GM19397 (cell line): ENCODE measurements around the gene PADI3.

ENCODE experiments used
- ATAC-seq: cut with Tn5 transposase; IDR thresholded peaks from one replicate; pipeline ENCODE4 v1.9.1; 2021; ENCODE audit warnings: mild to moderate bottlenecking, moderate library complexity; ENCODE audit not compliant: unreplicated experiment

The PADI3 gene, protein sequence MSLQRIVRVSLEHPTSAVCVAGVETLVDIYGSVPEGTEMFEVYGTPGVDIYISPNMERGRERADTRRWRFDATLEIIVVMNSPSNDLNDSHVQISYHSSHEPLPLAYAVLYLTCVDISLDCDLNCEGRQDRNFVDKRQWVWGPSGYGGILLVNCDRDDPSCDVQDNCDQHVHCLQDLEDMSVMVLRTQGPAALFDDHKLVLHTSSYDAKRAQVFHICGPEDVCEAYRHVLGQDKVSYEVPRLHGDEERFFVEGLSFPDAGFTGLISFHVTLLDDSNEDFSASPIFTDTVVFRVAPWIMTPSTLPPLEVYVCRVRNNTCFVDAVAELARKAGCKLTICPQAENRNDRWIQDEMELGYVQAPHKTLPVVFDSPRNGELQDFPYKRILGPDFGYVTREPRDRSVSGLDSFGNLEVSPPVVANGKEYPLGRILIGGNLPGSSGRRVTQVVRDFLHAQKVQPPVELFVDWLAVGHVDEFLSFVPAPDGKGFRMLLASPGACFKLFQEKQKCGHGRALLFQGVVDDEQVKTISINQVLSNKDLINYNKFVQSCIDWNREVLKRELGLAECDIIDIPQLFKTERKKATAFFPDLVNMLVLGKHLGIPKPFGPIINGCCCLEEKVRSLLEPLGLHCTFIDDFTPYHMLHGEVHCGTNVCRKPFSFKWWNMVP

DNA sequence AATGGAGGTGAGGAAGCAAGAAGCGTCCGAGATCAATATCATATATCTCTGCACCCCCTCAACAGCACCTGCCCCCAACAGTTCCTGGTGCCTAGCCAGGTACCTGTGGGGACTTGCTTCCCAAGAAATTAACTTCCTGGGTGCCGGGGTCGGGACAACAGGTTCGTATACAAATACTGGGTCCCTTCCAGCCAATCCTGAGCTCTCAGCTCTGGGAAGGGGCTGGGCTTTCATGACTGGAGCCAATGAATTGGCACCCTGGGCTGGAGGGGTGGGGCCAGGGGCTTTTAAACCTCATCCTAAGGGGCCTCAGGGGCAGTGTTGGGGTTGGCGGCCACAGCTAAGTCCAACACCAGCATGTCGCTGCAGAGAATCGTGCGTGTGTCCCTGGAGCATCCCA lies at the start of gene PADI3:
TSS of gene PADI3 (plus strand) at position 318 of the 400 bp plus-strand sequence. CDS start at position 358, 40 bp downstream.
- ATAC-seq: no peak

DNA sequence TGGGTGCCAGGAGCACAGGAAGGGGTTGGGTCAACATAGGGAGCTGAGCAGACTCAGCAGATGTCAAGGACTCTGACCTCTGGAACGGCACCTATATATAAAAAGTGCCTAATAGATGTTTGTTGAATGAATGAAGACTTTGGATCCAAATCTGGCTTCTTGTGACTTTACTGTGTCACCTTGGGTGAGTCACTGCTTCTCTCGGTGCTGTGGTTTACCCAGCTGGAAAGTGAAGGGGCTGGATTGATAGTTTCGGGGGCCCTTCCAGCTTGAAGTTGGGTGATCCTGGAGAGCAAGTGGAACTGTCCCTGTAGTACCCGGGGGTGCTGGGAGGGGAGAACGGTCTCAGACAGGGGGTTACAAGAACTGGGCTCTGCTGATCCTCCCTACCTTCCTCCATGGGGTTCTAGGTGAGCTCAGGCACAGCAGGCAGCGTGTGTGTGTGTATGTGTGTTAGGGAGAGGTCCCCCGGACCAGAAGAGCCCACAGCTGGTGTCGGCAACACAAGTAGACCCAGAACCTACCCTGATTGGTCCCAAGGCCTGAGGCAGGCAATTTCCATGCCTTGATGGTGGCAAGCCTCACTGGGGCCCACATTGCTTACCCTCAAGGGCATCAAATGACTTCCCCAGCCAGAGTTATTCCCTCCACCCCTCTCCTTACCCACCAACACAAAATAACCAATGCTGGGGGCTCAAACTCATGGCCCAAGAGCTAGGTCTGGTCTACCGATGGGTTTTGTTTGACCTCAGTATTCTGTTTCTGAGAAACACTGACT lies 49.4 kb upstream of the PADI3 start:
- no peak for ATAC-seq

DNA sequence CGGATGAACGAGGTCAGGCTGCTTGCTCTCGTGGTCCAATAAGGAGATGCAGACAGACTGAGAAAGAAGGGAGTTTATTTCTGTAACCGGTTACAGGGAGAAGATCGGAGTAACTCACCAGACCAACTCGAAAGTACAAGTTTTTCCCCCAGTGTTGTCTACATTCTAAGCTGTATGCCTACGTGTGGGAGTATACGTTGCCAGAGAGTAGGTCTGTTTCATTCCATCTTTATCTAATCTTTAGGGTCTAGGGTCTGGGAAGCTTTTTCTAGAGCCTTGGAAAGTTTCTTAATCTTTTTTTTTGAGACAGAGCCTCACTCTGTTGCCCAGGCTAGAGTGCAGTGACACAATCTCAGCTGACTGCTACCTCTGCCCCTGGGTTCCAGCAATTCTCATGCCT lies 48.7 kb upstream of the PADI3 start:
- no peak for ATAC-seq

GRCh38 chr1:17200756-17201155 lies 48.1 kb upstream of the PADI3 start:
- ATAC-seq: no peak

- no peak for ATAC-seq
Observed at GRCh38 chr1:17201201-17202021, 47.5 kb upstream of the PADI3 start.

DNA sequence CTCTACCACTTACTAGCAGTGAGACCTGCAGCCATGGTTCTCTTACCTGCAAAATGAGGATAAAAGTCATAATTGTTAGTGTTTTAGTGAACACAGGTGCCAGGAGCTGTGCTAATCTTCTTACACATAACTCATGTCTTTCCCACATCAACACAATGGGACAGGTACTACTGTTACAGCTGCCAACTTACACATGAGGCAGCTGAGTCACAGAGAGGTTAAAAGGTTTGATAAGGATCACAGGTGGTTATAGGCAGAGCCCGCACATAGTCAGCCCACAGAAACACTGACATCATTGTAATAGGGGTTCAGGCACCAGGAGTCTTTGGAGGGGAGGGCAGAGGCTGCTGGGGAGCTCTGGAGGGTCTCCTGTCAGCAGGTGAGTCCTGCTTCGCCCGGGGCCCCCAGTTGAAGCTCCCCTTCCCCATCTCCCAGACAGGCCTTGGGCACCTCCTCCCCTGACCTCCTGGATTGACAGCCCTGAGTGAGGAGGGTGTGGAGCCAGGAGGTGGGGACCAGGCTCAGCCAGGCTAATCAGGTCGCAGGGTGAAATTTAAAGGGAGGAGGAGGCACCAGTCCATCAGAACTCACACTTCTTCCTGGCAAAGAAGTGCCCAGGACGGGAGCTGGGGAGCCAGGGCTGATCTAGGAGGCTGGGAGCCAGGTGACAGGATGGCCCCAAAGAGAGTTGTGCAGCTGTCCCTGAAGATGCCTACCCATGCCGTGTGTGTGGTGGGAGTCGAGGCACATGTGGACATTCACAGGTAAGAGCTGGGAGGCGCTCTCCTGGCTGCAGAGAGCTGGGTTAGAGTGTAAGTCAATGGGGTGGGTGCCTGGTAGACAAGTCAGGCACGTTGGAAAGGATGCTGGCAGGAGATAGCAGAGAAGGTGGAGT lies 44.1 kb upstream of the PADI3 start, which contains the start of gene PADI1:
TSS of gene PADI1 (plus strand) at position 583 of the 895 bp plus-strand sequence. CDS start at position 673, 90 bp downstream.
- no peak for ATAC-seq

- no peak for ATAC-seq
Observed at GRCh38 chr1:17205652-17206051, 43.2 kb upstream of the PADI3 start.

- ATAC-seq: no peak
Observed at GRCh38 chr1:17206196-17206595, 42.7 kb upstream of the PADI3 start.

- no peak for ATAC-seq
Observed at GRCh38 chr1:17207046-17207445, 41.9 kb upstream of the PADI3 start.

- ATAC-seq: no peak
Observed at GRCh38 chr1:17207540-17207939, 41.4 kb upstream of the PADI3 start.

DNA sequence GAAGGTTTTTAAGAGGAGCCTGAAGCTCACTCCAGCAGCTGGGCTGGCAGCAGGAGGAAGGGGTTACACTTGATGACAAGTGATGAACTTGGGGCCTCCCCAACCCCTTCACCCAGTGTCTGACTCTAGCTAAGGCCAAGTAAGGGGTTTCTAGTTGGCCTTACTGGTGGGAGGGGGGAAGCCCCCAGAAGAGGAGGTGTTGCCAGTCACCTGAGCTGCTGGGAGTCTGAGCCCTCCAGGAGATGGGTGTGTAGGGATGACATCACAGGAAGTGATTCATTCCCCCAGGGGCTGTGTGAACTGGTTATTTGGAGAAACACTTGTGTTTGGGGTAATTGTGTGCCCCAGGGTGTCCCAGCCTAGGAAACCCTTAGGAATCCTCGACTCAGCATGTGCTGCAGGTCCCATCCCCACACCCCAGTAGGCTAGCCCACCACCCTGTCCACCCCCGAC lies 40.9 kb upstream of the PADI3 start:
- no peak for ATAC-seq

DNA sequence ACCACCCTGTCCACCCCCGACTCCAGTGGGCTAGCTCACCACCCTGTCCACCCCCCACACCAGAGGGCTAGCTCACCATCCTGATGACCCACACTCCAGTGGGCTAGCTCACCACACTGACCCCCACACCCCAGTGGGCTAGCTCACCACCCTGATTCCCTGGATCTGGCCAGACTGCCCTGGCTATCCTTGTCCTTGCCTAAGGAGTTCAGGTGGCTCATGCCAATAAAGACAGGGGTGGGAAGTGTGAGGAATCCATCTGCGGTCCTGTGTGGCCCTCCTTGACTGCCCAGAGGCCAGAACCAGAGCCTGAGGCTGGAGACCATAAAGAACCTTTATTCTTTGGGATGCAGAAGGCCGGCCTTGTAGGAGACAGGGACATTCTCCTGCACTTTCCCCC lies 40.4 kb upstream of the PADI3 start:
- ATAC-seq: no peak

DNA sequence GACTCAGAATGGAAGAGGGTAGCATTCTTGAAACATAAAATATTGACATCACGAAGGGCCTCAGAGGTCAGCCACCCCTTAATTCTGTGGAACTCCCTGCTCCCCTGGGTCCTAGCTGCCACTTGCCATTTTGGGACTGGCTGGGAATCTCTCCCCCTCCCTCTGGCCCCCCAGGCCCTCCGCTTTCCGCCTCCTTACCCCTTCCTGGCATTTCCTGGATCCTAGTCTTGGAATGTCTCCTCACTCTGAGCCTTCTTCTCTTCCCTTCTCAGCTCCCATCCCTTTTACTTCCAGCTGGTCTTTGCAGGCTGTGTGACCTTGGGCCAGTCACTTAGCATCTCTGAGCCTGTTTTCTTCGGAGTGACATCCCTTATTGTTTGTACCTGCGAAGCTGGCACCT lies 39.5 kb upstream of the PADI3 start:
- ATAC-seq: no peak

- no peak for ATAC-seq
Observed at GRCh38 chr1:17210176-17210575, 38.7 kb upstream of the PADI3 start.

- no peak for ATAC-seq
Observed at GRCh38 chr1:17211377-17211776, 37.5 kb upstream of the PADI3 start.

DNA sequence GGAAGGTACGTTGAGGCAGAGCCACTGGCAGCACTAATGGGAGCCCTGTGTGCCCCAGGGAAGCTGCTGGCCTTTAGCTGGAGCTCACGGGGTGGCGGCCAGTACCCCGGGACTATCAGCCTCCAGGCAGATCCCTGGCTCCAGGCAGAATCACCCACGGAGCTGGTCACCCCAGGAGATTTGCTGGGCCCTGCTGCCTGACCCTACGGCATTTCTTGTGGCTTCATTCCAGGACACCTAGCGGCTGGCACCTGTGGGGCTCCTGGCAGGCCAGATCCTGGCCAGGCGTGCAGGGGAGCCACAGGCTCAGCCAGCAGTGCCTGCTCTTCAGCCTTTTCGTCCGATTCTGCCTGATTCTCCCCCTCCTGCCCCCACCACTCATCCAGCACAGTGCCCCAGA lies 36.9 kb upstream of the PADI3 start:
- no peak for ATAC-seq

GRCh38 chr1:17212487-17213121 lies 36.3 kb upstream of the PADI3 start:
- no peak for ATAC-seq

DNA sequence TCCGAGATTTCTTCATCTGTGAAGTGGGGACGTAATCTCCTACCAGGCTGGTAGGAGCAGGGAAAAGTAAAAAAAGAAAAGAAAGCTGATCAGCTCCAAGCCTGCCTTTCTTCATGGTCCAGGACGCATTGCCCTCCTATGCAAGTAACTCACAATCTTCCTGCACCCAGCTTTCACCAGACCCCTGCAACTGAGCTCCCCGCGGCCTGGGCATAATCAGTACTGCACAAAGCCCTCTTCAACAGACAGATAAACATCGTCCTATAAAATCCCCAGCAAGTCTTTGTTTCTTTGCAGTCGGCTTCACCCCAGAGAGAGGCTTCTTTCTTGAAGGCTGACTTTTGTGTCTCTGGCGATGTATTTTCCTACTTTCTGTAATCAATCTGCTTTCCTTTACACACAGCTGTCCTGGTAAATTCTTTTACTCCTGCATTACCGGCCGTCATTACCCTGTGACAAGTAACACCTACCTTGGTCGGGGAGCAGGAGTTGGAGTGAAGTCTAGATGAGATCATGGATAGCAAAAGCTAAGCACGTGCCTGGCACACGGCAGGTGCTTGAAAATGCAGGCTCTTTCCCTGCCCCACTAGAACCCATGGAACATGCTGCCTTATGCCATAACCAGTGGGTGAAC lies 35.6 kb upstream of the PADI3 start:
- ATAC-seq: no peak

DNA sequence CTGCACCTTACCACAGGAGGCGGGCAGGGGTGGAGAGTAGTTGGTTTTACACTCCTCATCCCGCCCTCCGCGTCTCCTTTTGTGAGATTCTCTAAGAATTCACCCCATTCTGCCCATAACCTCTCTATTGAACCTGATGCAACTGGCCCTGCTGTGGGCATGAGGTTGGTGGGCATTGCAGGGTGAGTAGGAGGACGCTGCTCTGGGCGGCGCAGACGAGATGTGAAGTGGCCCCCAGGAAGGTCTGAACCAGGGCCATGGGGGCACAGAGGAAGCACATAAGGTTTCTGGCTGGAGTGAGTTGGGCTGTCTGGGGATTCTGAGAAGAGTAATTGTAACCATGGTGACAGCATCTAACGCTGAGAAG lies 35.1 kb upstream of the PADI3 start:
- no peak for ATAC-seq
